ENCODE results near the gene SFXN3. TPM values are rescaled to one million over a fixed set of nuclear protein-coding genes. Genes with fewer than 3 reads are reported as not detected.

SFXN3 gene
- polyA plus RNA-seq, 1 experiment = 77.8 TPM

DNA sequence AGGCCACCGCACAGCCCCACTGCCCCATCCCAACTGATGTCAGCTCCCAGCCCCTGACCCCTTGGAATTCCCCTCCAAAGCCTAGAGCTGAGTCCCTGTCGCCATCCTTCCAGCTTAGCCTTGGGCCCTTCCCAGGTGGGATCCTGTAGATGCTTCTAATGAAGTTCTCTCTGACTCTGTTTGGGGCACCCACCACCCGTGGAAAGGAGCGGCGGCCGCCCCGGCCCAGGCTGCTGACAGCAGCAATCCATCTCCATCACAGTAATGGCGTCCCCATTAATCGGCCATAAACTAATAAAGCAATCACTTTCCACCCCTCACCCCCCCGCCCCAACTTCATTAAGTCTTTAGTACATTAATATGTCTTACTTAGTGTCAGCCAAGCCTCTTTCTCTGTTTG is 56.3 kb downstream of the SFXN3 start:
- TF ChIP-seq, protein P1, sequence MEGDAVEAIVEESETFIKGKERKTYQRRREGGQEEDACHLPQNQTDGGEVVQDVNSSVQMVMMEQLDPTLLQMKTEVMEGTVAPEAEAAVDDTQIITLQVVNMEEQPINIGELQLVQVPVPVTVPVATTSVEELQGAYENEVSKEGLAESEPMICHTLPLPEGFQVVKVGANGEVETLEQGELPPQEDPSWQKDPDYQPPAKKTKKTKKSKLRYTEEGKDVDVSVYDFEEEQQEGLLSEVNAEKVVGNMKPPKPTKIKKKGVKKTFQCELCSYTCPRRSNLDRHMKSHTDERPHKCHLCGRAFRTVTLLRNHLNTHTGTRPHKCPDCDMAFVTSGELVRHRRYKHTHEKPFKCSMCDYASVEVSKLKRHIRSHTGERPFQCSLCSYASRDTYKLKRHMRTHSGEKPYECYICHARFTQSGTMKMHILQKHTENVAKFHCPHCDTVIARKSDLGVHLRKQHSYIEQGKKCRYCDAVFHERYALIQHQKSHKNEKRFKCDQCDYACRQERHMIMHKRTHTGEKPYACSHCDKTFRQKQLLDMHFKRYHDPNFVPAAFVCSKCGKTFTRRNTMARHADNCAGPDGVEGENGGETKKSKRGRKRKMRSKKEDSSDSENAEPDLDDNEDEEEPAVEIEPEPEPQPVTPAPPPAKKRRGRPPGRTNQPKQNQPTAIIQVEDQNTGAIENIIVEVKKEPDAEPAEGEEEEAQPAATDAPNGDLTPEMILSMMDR (IDR thresholded peaks at IDR 0.05; ENCODE audit: low read depth, low read length) = no peak
- Histone ChIP-seq H3K27me3 (ENCODE audit: control insufficient read depth, insufficient read depth, low read length) (peaks cover 67% of the 10 kb centered on the region), H3K9me3 (ENCODE audit: control insufficient read depth, insufficient read depth, low read length) (no peaks in the 10 kb centered on the region), H3K27ac (ENCODE audit: low read depth, low read length) (no peak overlapping the region), H3K4me3 (ENCODE audit: low read depth, low read length) (no peak overlapping the region)
- ChIA-PET CTCF (no interaction called here), POLR2A (no interaction called here)
- DNase-seq (ENCODE audit: low read depth, low spot score) = no peak

DNA sequence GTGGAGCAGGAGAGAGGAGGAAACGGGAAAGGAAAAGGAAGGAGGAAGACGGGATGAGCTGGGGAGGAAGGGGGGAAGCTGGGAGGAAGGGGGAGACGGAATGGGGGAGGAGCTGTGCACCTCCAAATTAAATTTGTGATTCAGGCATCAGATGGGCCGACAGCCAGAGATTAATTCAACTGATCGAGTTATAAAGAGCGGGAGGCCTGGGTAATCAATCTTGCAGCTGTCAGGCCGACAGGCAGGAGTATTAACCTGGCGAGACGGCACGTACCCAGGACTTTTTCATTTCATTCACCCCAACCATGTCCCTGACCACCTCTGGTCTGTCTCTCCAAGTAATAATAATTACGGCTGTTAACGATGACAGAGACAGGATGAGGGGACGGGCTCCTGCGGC is 56.9 kb downstream of the SFXN3 start:
- H3K9me3 ChIP-seq (ENCODE audit: control insufficient read depth, insufficient read depth, low read length) = no peaks in the 10 kb centered on the region; the same call in 1 of the 2 replicates
- POLR2A ChIA-PET = no interaction called here
- TF ChIP-seq, protein P1 (IDR thresholded peaks at IDR 0.05; ENCODE audit: low read depth, low read length) = no peak
- no peak for DNase-seq (ENCODE audit: low read depth, low spot score)
- H3K27ac ChIP-seq (ENCODE audit: low read depth, low read length) = no peak overlapping the region
- no peak overlapping the region for H3K4me3 ChIP-seq (ENCODE audit: low read depth, low read length)
- H3K27me3 ChIP-seq (ENCODE audit: control insufficient read depth, insufficient read depth, low read length) = peaks cover 66% of the 10 kb centered on the region
- CTCF ChIA-PET = no interaction called here

DNA sequence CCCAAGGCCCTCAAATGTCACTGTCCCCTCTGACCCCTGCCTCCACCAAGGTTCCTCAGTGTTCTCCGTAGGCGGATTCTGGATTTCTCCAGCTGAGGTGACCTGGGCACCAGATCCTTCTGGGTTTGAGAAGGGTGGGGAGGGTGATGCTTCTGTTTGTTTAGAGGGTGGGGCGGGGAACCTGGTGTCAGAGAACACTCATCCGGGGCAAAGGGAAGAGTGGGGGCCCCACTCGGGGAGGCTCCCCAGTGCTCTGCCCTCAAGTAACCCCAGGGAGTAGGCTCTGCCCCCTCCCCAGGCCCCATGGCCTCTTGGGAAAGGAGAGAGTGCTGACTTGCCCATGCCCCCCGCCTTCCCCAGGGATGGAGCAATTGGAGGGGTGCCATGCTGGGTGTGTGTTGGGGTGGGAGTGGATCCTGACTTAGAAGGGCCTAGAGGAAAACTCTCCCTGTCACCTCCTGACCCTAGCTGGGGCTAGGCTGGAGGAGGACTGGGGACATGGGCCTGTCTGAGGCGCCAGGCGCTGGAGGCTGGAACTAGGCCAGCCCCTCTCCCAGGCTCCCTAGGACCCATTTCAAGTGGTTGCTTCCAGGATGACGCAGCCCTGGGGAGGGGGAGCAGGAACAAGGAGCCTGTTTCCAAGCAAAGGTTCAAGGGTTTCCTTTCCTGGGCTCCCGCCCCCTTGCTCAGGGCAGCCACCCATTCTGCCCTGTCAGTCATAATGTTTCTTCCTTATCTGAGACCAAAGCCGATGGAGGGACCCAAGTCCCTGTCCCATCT is 58.7 kb downstream of the SFXN3 start:
- no peaks in the 10 kb centered on the region; the same call in 1 of the 2 replicates for H3K9me3 ChIP-seq (ENCODE audit: control insufficient read depth, insufficient read depth, low read length)
- no peak overlapping the region for H3K27ac ChIP-seq (ENCODE audit: low read depth, low read length)
- no peak for DNase-seq (ENCODE audit: low read depth, low spot score)
- CTCF ChIA-PET = no interaction called here
- no peak overlapping the region for H3K4me3 ChIP-seq (ENCODE audit: low read depth, low read length)
- POLR2A ChIA-PET = no interaction called here
- peaks cover 76% of the 10 kb centered on the region for H3K27me3 ChIP-seq (ENCODE audit: control insufficient read depth, insufficient read depth, low read length)
- TF ChIP-seq, protein P1 (IDR thresholded peaks at IDR 0.05; ENCODE audit: low read depth, low read length) = no peak

DNA sequence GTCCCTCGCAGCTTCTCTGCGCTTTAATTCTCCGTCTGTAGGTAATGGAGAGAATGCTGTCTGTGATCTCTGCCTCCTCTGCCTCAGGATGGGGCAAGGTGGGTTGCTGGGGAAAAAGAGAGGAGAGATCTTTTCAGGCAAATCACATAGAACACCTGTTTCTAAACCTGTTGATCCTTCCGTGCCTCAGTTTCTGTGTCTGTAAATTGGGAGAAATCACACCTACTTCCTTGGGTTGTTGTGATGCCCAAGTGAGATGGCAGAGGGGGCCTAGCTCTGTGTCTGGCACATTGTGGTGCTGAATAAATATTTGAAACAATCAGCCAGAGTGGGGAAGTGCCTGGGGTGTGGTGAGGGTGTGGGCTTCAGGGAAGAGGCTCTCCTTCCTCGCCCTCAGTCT is 59.6 kb downstream of the SFXN3 start:
- Histone ChIP-seq H3K27me3 (ENCODE audit: control insufficient read depth, insufficient read depth, low read length) (peaks cover 70% of the 10 kb centered on the region), H3K4me3 (ENCODE audit: low read depth, low read length) (no peak overlapping the region), H3K27ac (ENCODE audit: low read depth, low read length) (no peak overlapping the region), H3K9me3 (ENCODE audit: control insufficient read depth, insufficient read depth, low read length) (no peaks in the 10 kb centered on the region; the same call in 1 of the 2 replicates)
- CTCF ChIA-PET = no interaction called here
- DNase-seq (ENCODE audit: low read depth, low spot score) = no peak
- TF ChIP-seq, protein P1 (IDR thresholded peaks at IDR 0.05; ENCODE audit: low read depth, low read length) = no peak
- POLR2A ChIA-PET = no interaction called here

Other genes with a start within 250 kb of the SFXN3 start
- 15.0 and 19.0 TPM in 2 replicates for gene SLF2, start 118.3 kb upstream of the SFXN3 start, polyA plus RNA-seq (2011; rRNA removed)
- 10.5 and 14.4 TPM in 2 replicates for gene SEMA4G, start 61.7 kb upstream of the SFXN3 start, polyA plus RNA-seq (2011; rRNA removed)
- 72.3 and 88.0 TPM in 2 replicates for gene MRPL43, start 43.7 kb upstream of the SFXN3 start, polyA plus RNA-seq (2011; rRNA removed)
- gene TWNK, start 43.7 kb upstream of the SFXN3 start, polyA plus RNA-seq (2011; rRNA removed) = 4.3 and 6.9 TPM in 2 replicates
- gene LZTS2, start 31.4 kb upstream of the SFXN3 start, polyA plus RNA-seq (2011; rRNA removed) = 33.3 and 54.3 TPM in 2 replicates
- gene PDZD7, start 105 bp upstream of the SFXN3 start, polyA plus RNA-seq (2011; rRNA removed) = 0.27 and 0.60 TPM in 2 replicates
- gene KAZALD1, start 30.8 kb downstream of the SFXN3 start, polyA plus RNA-seq (2011; rRNA removed) = 10.8 and 14.1 TPM in 2 replicates
- gene TLX1, start 100.1 kb downstream of the SFXN3 start, polyA plus RNA-seq (2011; rRNA removed) = not detected in 2 replicates
- not detected in 2 replicates for gene LBX1, start 198.2 kb downstream of the SFXN3 start, polyA plus RNA-seq (2011; rRNA removed)